GM11168 (cell line): Measurements from ENCODE around the gene HADHB.

Experiments
- in situ Hi-C: fragments of 300-500 bp; cut with MboI; formaldehyde crosslinking; loops from one replicate; pipeline ENCODE4 v1.12.0; 2022; ENCODE audit warnings: low sequenced_read_pairs; ENCODE audit not compliant: unreplicated experiment

Gene HADHB

GRCh38 chr2:26244309-26245230 lies at the start of gene HADHB, which contains the start of gene HADHA:
HADHB (plus strand) TSS chr2:26244939; CDS start chr2:26254255, 9,316 bp downstream.
HADHA (minus strand) TSS chr2:26244632; CDS start chr2:26244596, 36 bp downstream.
- in situ Hi-C loops = no loop called here

GRCh38 chr2:26195040-26195984 lies 49.4 kb upstream of the HADHB start:
- in situ Hi-C loops = no loop called here

GRCh38 chr2:26196683-26197418 lies 47.9 kb upstream of the HADHB start:
- in situ Hi-C loops = no loop called here

- in situ Hi-C loops = no loop called here
Observed at GRCh38 chr2:26197516-26197915, 47.2 kb upstream of the HADHB start.

GRCh38 chr2:26202981-26203490 lies 41.7 kb upstream of the HADHB start:
- in situ Hi-C loops = no loop called here

- in situ Hi-C loops = no loop called here
Observed at GRCh38 chr2:26203906-26204305, 40.8 kb upstream of the HADHB start.

- in situ Hi-C loops = no loop called here
Observed at GRCh38 chr2:26212011-26212410, 32.7 kb upstream of the HADHB start.

- in situ Hi-C loops = no loop called here
Observed at GRCh38 chr2:26214759-26215158, 30.0 kb upstream of the HADHB start.

GRCh38 chr2:26215833-26216232 lies 28.9 kb upstream of the HADHB start:
- in situ Hi-C loops = no loop called here

- in situ Hi-C loops = no loop called here
Observed at GRCh38 chr2:26216587-26216986, 28.2 kb upstream of the HADHB start.

- in situ Hi-C loops = no loop called here
Observed at GRCh38 chr2:26217720-26218119, 27.0 kb upstream of the HADHB start.

- in situ Hi-C loops = no loop called here
Observed at GRCh38 chr2:26223018-26223417, 21.7 kb upstream of the HADHB start.

GRCh38 chr2:26224095-26224494 lies 20.6 kb upstream of the HADHB start:
- in situ Hi-C loops = no loop called here

GRCh38 chr2:26229595-26229994 lies 15.1 kb upstream of the HADHB start:
- in situ Hi-C loops = no loop called here

GRCh38 chr2:26230806-26231205 lies 13.9 kb upstream of the HADHB start:
- in situ Hi-C loops = no loop called here

- in situ Hi-C loops = no loop called here
Observed at GRCh38 chr2:26235089-26235488, 9.7 kb upstream of the HADHB start.

GRCh38 chr2:26237868-26238267 lies 6.9 kb upstream of the HADHB start:
- in situ Hi-C loops = no loop called here

GRCh38 chr2:26238311-26238958 lies 6.3 kb upstream of the HADHB start:
- in situ Hi-C loops = no loop called here

- in situ Hi-C loops = no loop called here
Observed at GRCh38 chr2:26241928-26242436, 2.8 kb upstream of the HADHB start.
